HG02938 (cell line): Measurements from ENCODE around the gene OPN1MW2.
"Not testable (repeated sequence)": the region's sequence is repeated elsewhere in the genome, so short reads cannot be mapped to it uniquely, and the experiment has no call there.

Source experiments
- ATAC-seq: cut with Tn5 transposase; IDR thresholded peaks from one replicate; pipeline ENCODE4 v1.9.1; 2021; ENCODE audit warnings: mild to moderate bottlenecking, moderate library complexity; ENCODE audit not compliant: unreplicated experiment

The OPN1MW2 gene

GRCh38 chrX:154263072-154263471 is 43.5 kb downstream of the OPN1MW2 start:
- not testable (repeated sequence) for ATAC-seq

GRCh38 chrX:154269245-154269644 is 49.7 kb downstream of the OPN1MW2 start:
- not testable (repeated sequence) for ATAC-seq
